K562 (cell line): Measurements from ENCODE around the gene PBX2. TPM values are rescaled to one million over a fixed set of nuclear protein-coding genes. Genes with fewer than 3 reads are reported as not detected.
A peak's percentile ranks its signal among the peaks of the same experiment; 100 is the strongest.
"Not testable (repeated sequence)": the region's sequence is repeated elsewhere in the genome, so short reads cannot be mapped to it uniquely, and the experiment has no call there.

Source experiments
- ATAC-seq: fragments of 200-7000 bp; cut with Tn5 transposase; 3 replicates; pipeline ENCODE4 v1.9.1; 2020; ENCODE audit warnings: moderate library complexity
- BruUV-seq: library from RNA; stranded (reverse); fragments of 400-500 nt; replicated peaks from 2 replicates; lab custom pipeline; 2021; lab: Mats Ljungman, UMichigan
- CTCF ChIA-PET: fragments of 300-600 bp; formaldehyde crosslinking; extraction: SDS; loops from one replicate; lab custom pipeline; 2021; ENCODE audit warnings: low intra/inter-chr PET ratio; lab: Yijun Ruan, JAX
- POLR2A ChIA-PET: fragments of 300-600, 350-650 bp; sonication (Branson Sonifier 250); formaldehyde crosslinking; extraction: SDS; loops from one replicate; lab custom pipeline; 2021; ENCODE audit warnings: antibody characterized with exemption, inconsistent platforms; lab: Yijun Ruan, JAX
- DNase-seq, 4 experiments: peaks; one replicate each; pipeline versions ENCODE4 v3.0.0 to v3.0.0-alpha.2; 2011 to 2018; ENCODE audit warnings: low spot score in 3 of 4, mixed read lengths in 3 of 4; ENCODE audit errors: extremely low read depth in 1 of 4
- FAIRE-seq: peaks from 2 replicates; lab custom pipeline; 2011; peaks lifted over from hg19 to GRCh38; lab: Jason Lieb, UNC
- H2AFZ ChIP-seq: 2 replicates; pipeline ENCODE4 v1.6.0; 2011; ENCODE audit warnings: low read depth, low read length, control low read depth, inconsistent platforms
- H3K27ac ChIP-seq: fragments of 200-600 bp; 3 replicates; pipeline ENCODE4 v1.8.0; 2011; ENCODE audit warnings: low read depth, mild to moderate bottlenecking, control low read depth, inconsistent platforms, low read length, moderate library complexity, mixed read lengths; ENCODE audit errors: extremely low read depth
- H3K27me3 ChIP-seq, 2 experiments: fragments of 300-600 bp in 1 of 2; 2 replicates in 1 of 2; 3 replicates in 1 of 2; pipeline versions ENCODE4 v1.6.0 to v1.8.0; 2011; ENCODE audit warnings: inconsistent platforms in 2 of 2, low read length in 2 of 2, mild to moderate bottlenecking in 1 of 2, mixed read lengths in 1 of 2, moderate library complexity in 1 of 2; ENCODE audit not compliant: control insufficient read depth in 2 of 2, insufficient read depth in 2 of 2
- H3K36me3 ChIP-seq: fragments of 300-600 bp; 3 replicates; pipeline ENCODE4 v1.8.0; 2011; ENCODE audit warnings: mild to moderate bottlenecking, low read length, inconsistent platforms; ENCODE audit not compliant: control insufficient read depth, insufficient read depth
- H3K4me1 ChIP-seq, 2 experiments: fragments of 200-600 bp in 1 of 2; replicated peaks in 1 of 2; 2 replicates in 1 of 2; 3 replicates in 1 of 2; pipeline versions ENCODE4 v1.5.1 to v1.8.0; 2011; ENCODE audit warnings: inconsistent platforms in 2 of 2, low read length in 2 of 2, mild to moderate bottlenecking in 1 of 2, mixed read lengths in 1 of 2, moderate library complexity in 1 of 2; ENCODE audit not compliant: control insufficient read depth in 2 of 2, insufficient read depth in 2 of 2
- H3K4me2 ChIP-seq: 2 replicates; pipeline ENCODE4 v1.6.1; 2011; ENCODE audit warnings: low read length, control low read depth, inconsistent platforms, mixed read lengths; ENCODE audit not compliant: insufficient read depth
- H3K4me3 ChIP-seq: fragments of 200-600 bp; sonication (generic), shearing (Covaris generic); 2 replicates; pipeline ENCODE4 v1.5.1; 2016; ENCODE audit warnings: control low read depth, inconsistent platforms
- H3K79me2 ChIP-seq: fragments of 200-600 bp; 3 replicates; pipeline ENCODE4 v1.8.0; 2011; ENCODE audit warnings: low read length, inconsistent platforms; ENCODE audit not compliant: control insufficient read depth, insufficient read depth
- H3K9ac ChIP-seq, 2 experiments: 2 replicates each; pipeline versions ENCODE4 v1.6.0 to v1.6.1; 2011; ENCODE audit warnings: low read depth in 2 of 2, low read length in 2 of 2, control low read depth in 1 of 2, inconsistent platforms in 1 of 2, mild to moderate bottlenecking in 1 of 2, mixed read lengths in 1 of 2; ENCODE audit not compliant: insufficient read depth in 1 of 2
- H3K9me1 ChIP-seq: one replicate; pipeline ENCODE4 v1.6.0; 2011; ENCODE audit warnings: inconsistent platforms, mild to moderate bottlenecking, low read length, moderate library complexity; ENCODE audit not compliant: control insufficient read depth, insufficient read depth
- H3K9me3 ChIP-seq: replicated peaks from 2 replicates; pipeline ENCODE4 v1.5.1; 2011; ENCODE audit warnings: low read depth, low read length, inconsistent platforms; ENCODE audit not compliant: control insufficient read depth, insufficient read depth
- H4K20me1 ChIP-seq: replicated peaks from 2 replicates; pipeline ENCODE4 v1.6.1; 2011; ENCODE audit warnings: low read length, inconsistent platforms, mixed read lengths; ENCODE audit not compliant: control insufficient read depth, insufficient read depth
- ARNT ChIP-seq, 2 experiments: fragments of 450-650 bp; IDR thresholded peaks; 2 replicates each; pipeline ENCODE4 v1.6.1; 2016; ENCODE audit warnings: mild to moderate bottlenecking in 1 of 2
- GABPA ChIP-seq: fragments of 200-800 bp; sonication (Bioruptor generic); conservative IDR thresholded peaks from 2 replicates; pipeline ENCODE4 v1.6.1; 2016; ENCODE audit warnings: low read depth, missing genetic modification characterization, missing compliant biosample characterization
- GABPB1 ChIP-seq: sonication (generic); formaldehyde crosslinking; IDR thresholded peaks from 2 replicates; pipeline ENCODE4 v1.8.0; 2022; ENCODE audit warnings: mild to moderate bottlenecking, missing genetic modification reagents
- LEF1 ChIP-seq: fragments of 450-650 bp; IDR thresholded peaks from 2 replicates; pipeline ENCODE4 v1.6.1; 2016; ENCODE audit warnings: mild to moderate bottlenecking
- NFRKB ChIP-seq: fragments of 450-650 bp; IDR thresholded peaks from 2 replicates; pipeline ENCODE4 v1.6.1; 2016; ENCODE audit warnings: low read depth
- NR2C2 ChIP-seq, 2 experiments: fragments of 200-800 bp in 1 of 2; sonication (Bioruptor generic) in 1 of 2; sonication (generic) in 1 of 2; formaldehyde crosslinking in 1 of 2; IDR thresholded peaks; 2 replicates each; pipeline versions ENCODE4 v1.6.1 to v1.8.0; 2016 to 2022; ENCODE audit warnings: mild to moderate bottlenecking in 1 of 2, missing compliant biosample characterization in 1 of 2, missing genetic modification characterization in 1 of 2, missing genetic modification reagents in 1 of 2
- PML ChIP-seq: IDR thresholded peaks from 2 replicates; pipeline ENCODE4 v1.6.1; 2012; ENCODE audit warnings: low read length, inconsistent platforms
- ZBTB11 ChIP-seq, 3 experiments: fragments of 200-800 bp in 1 of 3; fragments of 250-450 bp in 1 of 3; fragments of 450-650 bp in 1 of 3; sonication (Bioruptor Pico) in 1 of 3; sonication (Bioruptor generic) in 1 of 3; formaldehyde crosslinking in 1 of 3; IDR thresholded peaks; 2 replicates each; pipeline versions ENCODE4 v1.6.1 to v1.8.0; 2016 to 2022; ENCODE audit warnings: mild to moderate bottlenecking in 2 of 3, missing genetic modification characterization in 2 of 3, missing compliant biosample characterization in 1 of 3, moderate library complexity in 1 of 3
- ZNF589 ChIP-seq: fragments of 200-800 bp; sonication (Bioruptor generic); IDR thresholded peaks from 2 replicates; pipeline ENCODE4 v1.6.1; 2016; ENCODE audit warnings: low read depth, missing genetic modification characterization, missing compliant biosample characterization
- WGBS: fragments of 100-300 bp; shearing (Covaris generic); methylation state at CpG from one replicate; pipeline ENCODE4 v1.1.6; 2016; ENCODE audit warnings: low coverage, mixed read lengths; ENCODE audit not compliant: insufficient coverage; ENCODE audit errors: missing lambda C conversion rate; 5-methylcytosine and 5-hydroxymethylcytosine counted together
- in situ Hi-C: fragments of 300-500 bp; cut with MboI; formaldehyde crosslinking; loops from 4 replicates; pipeline ENCODE4 v1.15.0; 2018; ENCODE audit warnings: inconsistent platforms, mixed read lengths
- intact Hi-C: fragments of 100-400 bp; cut with micrococcal nuclease; formaldehyde crosslinking; loops from 2 replicates; pipeline ENCODE4 v1.14.2; 2022
- polyA plus RNA-seq, 8 experiments: library from polyadenylated mRNA; depleted of rRNA in 4 of 8; stranded (reverse) in 5 of 8; unstranded in 3 of 8; fragments of >200 nt; fragmentation: Nextera tagmentation in 2 of 8; fragmentation: Illumina TruSeq in 1 of 8; extraction: Ambion mirVana in 2 of 8; extraction: Trizol in 1 of 8; gene quantifications; 2 replicates each; pipeline versions ENCODE4 v1.2.1 to v1.2.3, GENCODE V29; 2011 to 2014; ENCODE audit warnings: inconsistent platforms in 1 of 8, missing spikeins in 1 of 8
- total RNA-seq, 7 experiments: library from RNA; depleted of rRNA in 6 of 7; stranded (reverse); fragments of >200 nt in 6 of 7; fragmentation: Illumina TruSeq in 2 of 7; extraction: Trizol in 2 of 7; gene quantifications; 2 replicates each; pipeline versions ENCODE4 v1.2.1 to v1.2.3, GENCODE V29; 2011 to 2021; ENCODE audit warnings: low replicate concordance in 1 of 7
- TF ChIP-seq, protein P1 (sequence below): sonication (generic); formaldehyde crosslinking; IDR thresholded peaks from 2 replicates; pipeline ENCODE4 v1.8.0; 2022; ENCODE audit warnings: missing genetic modification reagents, mild to moderate bottlenecking, moderate library complexity, borderline replicate concordance

Gene PBX2
- total and polyA plus RNA-seq, 9 of the 15 experiments (the other 6 are each of a cell fraction or from before 2014, with no cell fraction given): 1.9 to 134 (median 62.5) TPM

GRCh38 chr6:32193096-32193495, 3.1 kb upstream of the PBX2 start:
- H3K27me3 ChIP-seq; in situ Hi-C loops; FAIRE-seq; H3K36me3 ChIP-seq; H4K20me1 ChIP-seq; ATAC-seq; H3K9me1 ChIP-seq; CTCF ChIA-PET; BruUV-seq; H3K9me3 ChIP-seq; DNase-seq; TF ChIP-seq NR2C2 (CRISPR knock-in tag; IDR thresholded peaks at IDR 0.05): not testable (repeated sequence)
- Histone ChIP-seq H3K27ac (peak overlapping the region; percentile 93), H3K4me1 (peaks cover 73 to 74% of the 10 kb centered on the region in 2 experiments), H3K4me2 (peak overlapping the region; percentile 94), H3K9ac (peak overlapping the region; percentile 75 to 85; a peak in 3 of 4 replicates), H3K4me3 (peak overlapping the region; percentile 79), H3K79me2 (peaks cover 53% of the 10 kb centered on the region), H2AFZ (peak overlapping the region; percentile 97)
- 76% methylated on average over 13 of the region's 13 CpGs for WGBS
- intact Hi-C loops: loop anchor here (10.0 kb wide), 1 partner anchor 288 kb away; the partner anchor contains the start of gene ZBTB12
- TF ChIP-seq LEF1 (0 out of 2 replicates have a peak, but pooled peaks have one; percentile 6), GABPB1 (0 out of 2 replicates have a peak, but pooled peaks have one; percentile 12), GABPA (tag) (peak; percentile 58), PML (0 out of 2 replicates have a peak, but pooled peaks have one; percentile 10), ZNF589 (CRISPR knock-in tag) (peak; percentile 70; the same call in 1 of the 2 replicates), ZBTB11 (CRISPR knock-in tag; IDR thresholded peaks at IDR 0.05) (peak in 1 of 3 experiments; percentile 12; a peak in 1 of 6 replicates), NFRKB (0 out of 2 replicates have a peak, but pooled peaks have one; percentile 41), ARNT (IDR thresholded peaks at IDR 0.05) (peak in 1 of 2 experiments; percentile 46; a peak in 1 of 4 replicates), NR2C2 (tag; IDR thresholded peaks at IDR 0.05) (0 out of 2 replicates have a peak, but pooled peaks have one; percentile 31)
- TF ChIP-seq, protein P1, sequence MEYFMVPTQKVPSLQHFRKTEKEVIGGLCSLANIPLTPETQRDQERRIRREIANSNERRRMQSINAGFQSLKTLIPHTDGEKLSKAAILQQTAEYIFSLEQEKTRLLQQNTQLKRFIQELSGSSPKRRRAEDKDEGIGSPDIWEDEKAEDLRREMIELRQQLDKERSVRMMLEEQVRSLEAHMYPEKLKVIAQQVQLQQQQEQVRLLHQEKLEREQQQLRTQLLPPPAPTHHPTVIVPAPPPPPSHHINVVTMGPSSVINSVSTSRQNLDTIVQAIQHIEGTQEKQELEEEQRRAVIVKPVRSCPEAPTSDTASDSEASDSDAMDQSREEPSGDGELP (CRISPR knock-in tag): 0 out of 2 replicates have a peak, but pooled peaks have one; percentile 20
- POLR2A ChIA-PET: interaction anchor here (0.6 to 1.4 kb wide), 4 partner anchors 10 to 629 kb away, joined by 3 to 6 read pairs (median 3); no protein-coding TSS in a partner anchor
